HepG2 (cell line): ENCODE data around the gene ALDH3B2. TPM values are rescaled to one million over a fixed set of nuclear protein-coding genes. Genes with fewer than 3 reads are reported as not detected.

Source experiments
- ATAC-seq: fragments of 200-7000 bp; cut with Tn5 transposase; 3 replicates; pipeline ENCODE4 v1.9.1; 2020; ENCODE audit warnings: mild to moderate bottlenecking, moderate library complexity
- BruUV-seq: library from RNA; stranded (reverse); fragments of 400-500 nt; replicated peaks from 2 replicates; lab custom pipeline; 2021; lab: Mats Ljungman, UMichigan
- CTCF ChIA-PET: fragments of 300-600 bp; formaldehyde crosslinking; extraction: SDS; loops from one replicate; lab custom pipeline; 2021; ENCODE audit warnings: low total read pairs, inconsistent platforms, low intra/inter-chr PET ratio; lab: Yijun Ruan, JAX
- POLR2A ChIA-PET: fragments of 350-600 bp; sonication (Branson Sonifier 250); formaldehyde crosslinking; loops from one replicate; lab custom pipeline; 2020; ENCODE audit warnings: antibody characterized with exemption, inconsistent platforms; lab: Yijun Ruan, JAX
- DNase-seq: peaks from one replicate; pipeline ENCODE4 v3.0.0-alpha.2; 2015; ENCODE audit warnings: low spot score
- FAIRE-seq: peaks from 3 replicates; lab custom pipeline; 2011; peaks lifted over from hg19 to GRCh38; lab: Jason Lieb, UNC
- H2AFZ ChIP-seq: one replicate; pipeline ENCODE4 v1.6.1; 2011; ENCODE audit warnings: low read length, inconsistent platforms
- H3K27ac ChIP-seq: fragments of 300-600 bp; 3 replicates; pipeline ENCODE4 v1.8.0; 2011; ENCODE audit warnings: mixed run types, mild to moderate bottlenecking, mixed read lengths, low read length, inconsistent platforms; ENCODE audit not compliant: insufficient read depth; ENCODE audit errors: extremely low read length
- H3K27me3 ChIP-seq, 2 experiments: fragments of 200-600 bp in 1 of 2; 2 replicates in 1 of 2; 3 replicates in 1 of 2; pipeline versions ENCODE4 v1.6.0 to v1.8.0; 2011; ENCODE audit warnings: low read length in 2 of 2, mild to moderate bottlenecking in 2 of 2, moderate library complexity in 2 of 2, inconsistent platforms in 1 of 2; ENCODE audit not compliant: insufficient read depth in 2 of 2, control insufficient read depth in 1 of 2
- H3K36me3 ChIP-seq, 2 experiments: fragments of 200-600 bp in 1 of 2; replicated peaks in 1 of 2; 2 replicates in 1 of 2; 3 replicates in 1 of 2; pipeline versions ENCODE4 v1.5.1 to v1.8.0; 2011; ENCODE audit warnings: low read length in 2 of 2, inconsistent platforms in 1 of 2; ENCODE audit not compliant: insufficient read depth in 2 of 2, control insufficient read depth in 1 of 2
- H3K4me1 ChIP-seq: 2 replicates; pipeline ENCODE4 v1.5.1; 2012; ENCODE audit warnings: low read length, inconsistent platforms; ENCODE audit not compliant: insufficient read depth
- H3K4me2 ChIP-seq: 2 replicates; pipeline ENCODE4 v1.6.0; 2011; ENCODE audit warnings: low read depth, low read length, inconsistent platforms
- H3K4me3 ChIP-seq, 3 experiments: fragments of 200-600 bp in 1 of 3; sonication (generic), shearing (Covaris generic) in 1 of 3; replicated peaks in 1 of 3; 2 replicates each; pipeline ENCODE4 v1.5.1; 2011 to 2016; ENCODE audit warnings: low read length in 3 of 3, inconsistent platforms in 2 of 3, low read depth in 2 of 3, mild to moderate bottlenecking in 2 of 3, control low read depth in 1 of 3, mixed read lengths in 1 of 3; ENCODE audit not compliant: insufficient read depth in 1 of 3
- H3K79me2 ChIP-seq: one replicate; pipeline ENCODE4 v1.6.1; 2011; ENCODE audit warnings: low read length, inconsistent platforms; ENCODE audit not compliant: insufficient read depth
- H3K9ac ChIP-seq: 2 replicates; pipeline ENCODE4 v1.6.0; 2011; ENCODE audit warnings: mild to moderate bottlenecking, low read depth, low read length, inconsistent platforms; ENCODE audit not compliant: insufficient read depth
- H3K9me3 ChIP-seq: 2 replicates; pipeline ENCODE4 v1.5.1; 2012; ENCODE audit warnings: mild to moderate bottlenecking, low read length
- H4K20me1 ChIP-seq: 2 replicates; pipeline ENCODE4 v1.6.0; 2011; ENCODE audit warnings: inconsistent platforms, mild to moderate bottlenecking, low read length, moderate library complexity; ENCODE audit not compliant: insufficient read depth
- ETV5 ChIP-seq: IDR thresholded peaks from 2 replicates; pipeline ENCODE4 v1.6.1; 2018; ENCODE audit warnings: missing biosample characterization, missing genetic modification reagents, inconsistent platforms, borderline replicate concordance
- FOXJ3 ChIP-seq: sonication (generic); formaldehyde crosslinking; IDR thresholded peaks from 2 replicates; pipeline ENCODE4 v1.4.0; 2020; ENCODE audit warnings: missing genetic modification reagents, mild to moderate bottlenecking, borderline replicate concordance
- IKZF4 ChIP-seq: sonication (generic); formaldehyde crosslinking; IDR thresholded peaks from 2 replicates; pipeline ENCODE4 v1.5.1; 2020; ENCODE audit warnings: borderline replicate concordance, mild to moderate bottlenecking, low read depth, missing genetic modification reagents; ENCODE audit errors: not compliant biosample characterization
- NR1H2 ChIP-seq: sonication (generic); formaldehyde crosslinking; IDR thresholded peaks from 2 replicates; pipeline ENCODE4 v1.8.1; 2022; ENCODE audit warnings: low read depth, missing genetic modification reagents, borderline replicate concordance
- SUZ12 ChIP-seq: fragments of 150-350 bp; IDR thresholded peaks from 2 replicates; pipeline ENCODE4 v1.6.1; 2014; ENCODE audit warnings: low read depth, low read length
- YY1 ChIP-seq: IDR thresholded peaks from 2 replicates; pipeline ENCODE4 v1.6.1; 2011; ENCODE audit warnings: low read length, low read depth, moderate library complexity, mild to moderate bottlenecking; ENCODE audit not compliant: insufficient read depth, insufficient replicate concordance
- ZFP37 ChIP-seq: sonication (generic); formaldehyde crosslinking; IDR thresholded peaks from 2 replicates; pipeline ENCODE4 v1.4.0; 2020; ENCODE audit warnings: missing genetic modification reagents, borderline replicate concordance
- ZMYM4 ChIP-seq: sonication (generic); formaldehyde crosslinking; IDR thresholded peaks from 2 replicates; pipeline ENCODE4 v1.8.1; 2023; ENCODE audit warnings: mild to moderate bottlenecking, missing genetic modification reagents
- ZNF207 ChIP-seq: fragments of 450-650 bp; IDR thresholded peaks from 2 replicates; pipeline ENCODE4 v1.6.1; 2016; ENCODE audit warnings: antibody characterized with exemption, borderline replicate concordance
- ZNF232 ChIP-seq: sonication (generic); formaldehyde crosslinking; IDR thresholded peaks from 2 replicates; pipeline ENCODE4 v1.4.0; 2020; ENCODE audit warnings: missing genetic modification reagents, borderline replicate concordance
- ZNF256 ChIP-seq: sonication (generic); formaldehyde crosslinking; conservative IDR thresholded peaks from 2 replicates; pipeline ENCODE4 v1.4.0; 2020; ENCODE audit warnings: missing genetic modification reagents
- ZNF329 ChIP-seq: sonication (generic); formaldehyde crosslinking; IDR thresholded peaks from 2 replicates; pipeline ENCODE4 v1.9.0; 2021; ENCODE audit warnings: low read depth, mild to moderate bottlenecking, missing genetic modification reagents
- ZNF333 ChIP-seq: sonication (generic); formaldehyde crosslinking; IDR thresholded peaks from 2 replicates; pipeline ENCODE4 v1.4.0; 2020; ENCODE audit warnings: mild to moderate bottlenecking, missing genetic modification reagents, borderline replicate concordance
- ZNF432 ChIP-seq: sonication (generic); formaldehyde crosslinking; IDR thresholded peaks from 2 replicates; pipeline ENCODE4 v1.5.0; 2020; ENCODE audit warnings: missing genetic modification reagents, mild to moderate bottlenecking, borderline replicate concordance
- ZNF547 ChIP-seq: sonication (generic); formaldehyde crosslinking; IDR thresholded peaks from 2 replicates; pipeline ENCODE4 v1.5.1; 2020; ENCODE audit warnings: mild to moderate bottlenecking, missing genetic modification reagents
- ZNF629 ChIP-seq: sonication (generic); formaldehyde crosslinking; conservative IDR thresholded peaks from 2 replicates; pipeline ENCODE4 v1.5.0; 2020; ENCODE audit warnings: missing genetic modification reagents
- ZNF709 ChIP-seq: sonication (generic); formaldehyde crosslinking; IDR thresholded peaks from 2 replicates; pipeline ENCODE4 v1.5.0; 2020; ENCODE audit warnings: mild to moderate bottlenecking, missing genetic modification reagents
- WGBS: methylation state at CpG from one replicate; pipeline ENCODE4 v1.1.6; 2017; ENCODE audit warnings: low lambda C conversion rate; 5-methylcytosine and 5-hydroxymethylcytosine counted together
- in situ Hi-C: cut with HindIII; loops from 2 replicates; pipeline ENCODE4 v1.10.0; 2017; ENCODE audit warnings: low pct_unique_long_range_greater_than_20kb; ENCODE audit not compliant: extremely low pct_ligation_motif_present
- intact Hi-C: fragments of 100-400 bp; cut with micrococcal nuclease; formaldehyde crosslinking; loops from one replicate; pipeline ENCODE4 v1.10.0; 2022; ENCODE audit not compliant: unreplicated experiment
- polyA plus RNA-seq, 8 experiments: library from polyadenylated mRNA; depleted of rRNA in 3 of 8; stranded (reverse) in 7 of 8; unstranded in 1 of 8; fragments of >200 nt; fragmentation: Illumina TruSeq in 4 of 8; extraction: Trizol in 4 of 8; gene quantifications; 2 replicates each; pipeline versions ENCODE4 v1.2.1 to v1.2.3, GENCODE V29; 2011 to 2016; ENCODE audit warnings: low read depth in 4 of 8, missing spikeins in 1 of 8, mixed read lengths in 1 of 8; ENCODE audit not compliant: insufficient read depth in 1 of 8
- total RNA-seq, 5 experiments: library from RNA; depleted of rRNA; stranded (reverse); fragments of >200 nt; fragmentation: Illumina TruSeq; extraction: Trizol; gene quantifications; 2 replicates each; pipeline ENCODE4 v1.2.3, GENCODE V29; 2016; ENCODE audit warnings: low read depth in 1 of 5
- TF ChIP-seq, protein P1 (sequence below): sonication (generic); formaldehyde crosslinking; IDR thresholded peaks from 2 replicates; pipeline ENCODE4 v1.4.0; 2020; ENCODE audit warnings: missing genetic modification reagents
- TF ChIP-seq, protein P2 (sequence below): IDR thresholded peaks from 2 replicates; pipeline ENCODE4 v1.6.1; 2016; ENCODE audit warnings: low read depth

Gene ALDH3B2
- total and polyA plus RNA-seq, 2 of the 13 experiments (the other 11 are each of a cell fraction or from before 2014, with no cell fraction given), result not detected

DNA sequence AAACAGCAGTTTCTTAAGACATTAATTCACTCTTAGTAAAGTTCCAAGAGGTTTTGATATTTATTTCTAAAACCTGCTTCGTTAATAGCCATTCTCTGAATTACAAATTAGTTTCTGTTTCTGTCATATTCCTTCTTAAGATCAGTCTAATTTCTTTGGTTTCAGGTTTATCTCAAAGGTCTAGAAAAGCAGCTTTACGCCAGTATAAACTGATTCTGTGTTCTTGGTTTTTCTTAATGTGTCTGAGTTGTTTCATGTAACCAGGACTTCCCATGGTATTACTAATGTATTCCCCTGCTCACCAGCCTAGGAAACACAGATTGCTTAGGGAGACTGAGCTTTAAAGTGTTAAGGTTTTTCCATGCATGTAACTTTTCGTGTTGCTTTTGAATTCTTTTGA, 17.1 kb downstream of the ALDH3B2 start:
- Histone ChIP-seq H3K4me2 (no peak overlapping the region), H3K36me3 (no peaks in the 10 kb centered on the region), H3K4me3 (no peak overlapping the region), H2AFZ (peak overlapping the region; percentile 2), H3K9me3 (peaks cover 5% of the 10 kb centered on the region; the same call in 1 of the 2 replicates), H3K27ac (no peak overlapping the region), H4K20me1 (no peaks in the 10 kb centered on the region), H3K9ac (no peak overlapping the region), H3K27me3 (0 out of 5 replicates have a peak, but pooled peaks cover 0 to 1% of the 10 kb centered on the region in 2 experiments), H3K4me1 (peaks cover 26% of the 10 kb centered on the region), H3K79me2 (no peaks in the 10 kb centered on the region)
- FAIRE-seq (no peak), ATAC-seq (no peak), DNase-seq (no peak)
- TF ChIP-seq ZNF629, result no peak
- TF ChIP-seq ZNF709 (CRISPR knock-in tag), result no peak
- TF ChIP-seq ZMYM4 (CRISPR knock-in tag), result no peak
- no peak for TF ChIP-seq ZNF333 (CRISPR knock-in tag)
- TF ChIP-seq ETV5, result no peak
- TF ChIP-seq, protein P1, sequence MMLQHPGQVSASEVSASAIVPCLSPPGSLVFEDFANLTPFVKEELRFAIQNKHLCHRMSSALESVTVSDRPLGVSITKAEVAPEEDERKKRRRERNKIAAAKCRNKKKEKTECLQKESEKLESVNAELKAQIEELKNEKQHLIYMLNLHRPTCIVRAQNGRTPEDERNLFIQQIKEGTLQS (CRISPR knock-in tag), result no peak
- TF ChIP-seq ZNF547, result no peak
- no peak for TF ChIP-seq ZNF232 (CRISPR knock-in tag)
- TF ChIP-seq, protein P2, sequence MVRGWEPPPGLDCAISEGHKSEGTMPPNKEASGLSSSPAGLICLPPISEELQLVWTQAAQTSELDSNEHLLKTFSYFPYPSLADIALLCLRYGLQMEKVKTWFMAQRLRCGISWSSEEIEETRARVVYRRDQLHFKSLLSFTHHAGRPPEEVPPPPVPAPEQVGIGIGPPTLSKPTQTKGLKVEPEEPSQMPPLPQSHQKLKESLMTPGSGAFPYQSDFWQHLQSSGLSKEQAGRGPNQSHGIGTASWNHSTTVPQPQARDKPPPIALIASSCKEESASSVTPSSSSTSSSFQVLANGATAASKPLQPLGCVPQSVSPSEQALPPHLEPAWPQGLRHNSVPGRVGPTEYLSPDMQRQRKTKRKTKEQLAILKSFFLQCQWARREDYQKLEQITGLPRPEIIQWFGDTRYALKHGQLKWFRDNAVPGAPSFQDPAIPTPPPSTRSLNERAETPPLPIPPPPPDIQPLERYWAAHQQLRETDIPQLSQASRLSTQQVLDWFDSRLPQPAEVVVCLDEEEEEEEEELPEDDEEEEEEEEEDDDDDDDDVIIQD, result no peak
- no peak for TF ChIP-seq ZNF329 (CRISPR knock-in tag)
- no peak for TF ChIP-seq ZNF207
- no peak for TF ChIP-seq FOXJ3 (CRISPR knock-in tag)
- TF ChIP-seq SUZ12, result no peak
- TF ChIP-seq ZNF256 (CRISPR knock-in tag), result no peak
- TF ChIP-seq YY1, result no peak
- no peak for TF ChIP-seq ZFP37
- TF ChIP-seq NR1H2, result no peak
- no peak for TF ChIP-seq IKZF4 (CRISPR knock-in tag)
- no peak for TF ChIP-seq ZNF432 (CRISPR knock-in tag)
- WGBS, result 18% methylated on average over 3 of the region's 3 CpGs
- no TSS peak for BruUV-seq
- in situ Hi-C loops (loop anchor here (25.0 kb wide), 1 partner anchor 130 kb away; no protein-coding TSS in a partner anchor), intact Hi-C loops (no loop called here)
- ChIA-PET CTCF (no interaction called here), POLR2A (interaction anchor here (1.6 kb wide), 1 partner anchor 27 kb away, joined by 13 read pairs; the partner anchor contains the start of gene NUDT8)
